Gastrocnemius medialis (tissue), 4 donors: ENCODE data around the gene MYL7. TPM values are rescaled to one million over a fixed set of nuclear protein-coding genes. Genes with fewer than 3 reads are reported as not detected.

ENCODE experiments used
- ATAC-seq, 2 donors: fragments of 150-250 bp; one replicate each; pipeline ENCODE4 v1.9.1; 2016
- DNase-seq, 2 donors: peaks; one replicate each; pipeline ENCODE4 v3.0.0-alpha.2; 2019
- H3K27ac ChIP-seq, 4 donors: fragments of 200-600 bp; sonication (generic); 1 replicate in 1 of 4; 2 replicates in 3 of 4; pipeline ENCODE4 v1.5.1; 2016 to 2018; ENCODE audit warnings: mild to moderate bottlenecking in 2 of 4, moderate library complexity in 1 of 4
- H3K27me3 ChIP-seq, 3 donors: fragments of 200-600 bp; sonication (generic) in 2 of 3; 1 replicate in 1 of 3; 2 replicates in 2 of 3; pipeline versions ENCODE4 v1.5.1 to v1.6.0; 2016 to 2019; ENCODE audit warnings: mild to moderate bottlenecking in 1 of 3, moderate library complexity in 1 of 3
- H3K36me3 ChIP-seq, 2 donors: fragments of 200-600 bp; sonication (generic) in 1 of 2; one replicate each; pipeline ENCODE4 v1.5.1; 2017 to 2018
- H3K4me1 ChIP-seq, 2 donors: fragments of 200-600 bp; sonication (generic) in 1 of 2; one replicate each; pipeline ENCODE4 v1.5.1; 2016 to 2017; ENCODE audit warnings: mild to moderate bottlenecking in 2 of 2
- H3K4me3 ChIP-seq, 4 donors: fragments of 200-600 bp; sonication (generic) in 3 of 4; 1 replicate in 1 of 4; 2 replicates in 3 of 4; pipeline ENCODE4 v1.5.1; 2016 to 2019; ENCODE audit warnings: mild to moderate bottlenecking in 2 of 4
- H3K9me3 ChIP-seq, 3 donors: fragments of 200-600 bp; sonication (generic) in 2 of 3; 1 replicate in 1 of 3; 2 replicates in 2 of 3; pipeline ENCODE4 v1.5.1; 2016 to 2019
- CTCF ChIP-seq, 5 experiments: fragments of 450-650 bp in 3 of 5; fragments of 200-600 bp in 2 of 5; sonication (generic) in 2 of 5; IDR thresholded peaks in 4 of 5; conservative IDR thresholded peaks in 1 of 5; 1 replicate in 4 of 5; 2 replicates in 1 of 5; pipeline ENCODE4 v1.5.1; 2016 to 2019; ENCODE audit warnings: antibody characterized with exemption in 5 of 5, mild to moderate bottlenecking in 3 of 5, moderate library complexity in 3 of 5
- POLR2A ChIP-seq, 2 donors: fragments of 450-650 bp; IDR thresholded peaks; one replicate each; pipeline ENCODE4 v1.6.1; 2017; ENCODE audit warnings: antibody characterized with exemption in 2 of 2, mild to moderate bottlenecking in 2 of 2, moderate library complexity in 2 of 2
- in situ Hi-C, 4 donors: fragments of 200-750 bp; cut with MboI; loops; one replicate each; pipeline versions ENCODE4 v1.15.0 to v1.8.0; 2017; ENCODE audit warnings: low sequenced_read_pairs in 4 of 4
- intact Hi-C: fragments of 100-400 bp; cut with DNase I; formaldehyde crosslinking; loops from one replicate; pipeline ENCODE4 v1.15.1; 2023; ENCODE audit warnings: low total_unique reads
- total RNA-seq, 4 donors: library from RNA; depleted of rRNA; stranded (reverse); fragments of >200 nt; gene quantifications; one replicate each; pipeline versions ENCODE4 v1.1.0 to v1.2.3, GENCODE V29; 2016

MYL7 gene
- total RNA-seq, 4 donors from 2014 or later: 2.6 TPM; not detected in 3

DNA sequence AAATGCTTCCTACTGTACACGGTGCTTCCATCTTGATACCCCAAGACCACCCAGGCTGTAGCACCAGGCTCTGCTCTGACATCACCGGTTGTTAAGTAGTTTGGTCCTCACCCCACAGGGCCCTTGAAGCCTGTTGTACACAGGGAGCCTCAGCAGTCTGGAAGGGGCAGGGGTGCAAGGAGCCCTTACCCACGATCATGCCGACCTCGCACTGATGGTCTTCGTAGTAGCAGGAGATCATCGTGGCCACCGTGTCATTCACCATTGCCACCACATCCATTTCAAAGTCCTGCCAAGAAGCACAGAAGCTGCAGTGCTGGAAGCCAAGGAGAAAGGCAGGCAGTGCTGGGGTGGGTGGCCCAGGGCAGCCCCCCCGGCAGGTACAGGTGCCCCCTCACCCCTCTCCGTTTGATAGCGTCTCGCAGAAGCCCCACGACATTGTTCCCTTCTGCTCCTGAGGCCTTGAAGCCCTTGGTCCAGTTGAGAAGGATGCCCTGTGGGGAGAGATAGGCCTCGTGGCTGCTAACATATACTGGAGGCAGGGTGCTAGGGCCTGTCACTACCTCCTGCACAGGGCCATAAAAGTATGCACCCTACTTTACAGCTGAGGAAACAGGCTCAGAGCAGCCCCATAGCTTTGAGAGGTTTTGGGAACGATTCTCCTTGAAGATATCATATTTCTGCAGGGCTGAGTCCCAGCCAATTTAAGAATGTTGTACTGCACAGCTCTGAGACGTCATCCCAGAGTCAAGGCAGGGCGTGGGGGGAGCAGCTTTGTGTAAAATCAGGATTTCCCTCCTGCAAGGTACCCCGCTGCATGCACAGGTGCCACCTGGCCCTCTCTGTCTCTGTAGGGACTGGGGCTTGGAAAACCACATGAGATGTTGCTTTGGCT lies 8.7 kb upstream of the MYL7 start:
- Histone ChIP-seq H3K27ac (no peak overlapping the region), H3K36me3 (no peaks in the 10 kb centered on the region), H3K27me3 (peaks cover 2 to 20% (median 15%) of the 10 kb centered on the region in 3 donors), H3K4me3 (no peak overlapping the region), H3K9me3 (no peaks in the 10 kb centered on the region), H3K4me1 (no peaks in the 10 kb centered on the region)
- DNase-seq (no peak), ATAC-seq (no peak)
- intact Hi-C loops (no loop called here), in situ Hi-C loops (no loop called here)
- TF ChIP-seq POLR2A (IDR thresholded peaks at IDR 0.05): no peak
- TF ChIP-seq CTCF (IDR thresholded peaks at IDR 0.05 in 4 of 5, conservative IDR thresholded peaks at IDR 0.05 in 1 of 5): no peak

DNA sequence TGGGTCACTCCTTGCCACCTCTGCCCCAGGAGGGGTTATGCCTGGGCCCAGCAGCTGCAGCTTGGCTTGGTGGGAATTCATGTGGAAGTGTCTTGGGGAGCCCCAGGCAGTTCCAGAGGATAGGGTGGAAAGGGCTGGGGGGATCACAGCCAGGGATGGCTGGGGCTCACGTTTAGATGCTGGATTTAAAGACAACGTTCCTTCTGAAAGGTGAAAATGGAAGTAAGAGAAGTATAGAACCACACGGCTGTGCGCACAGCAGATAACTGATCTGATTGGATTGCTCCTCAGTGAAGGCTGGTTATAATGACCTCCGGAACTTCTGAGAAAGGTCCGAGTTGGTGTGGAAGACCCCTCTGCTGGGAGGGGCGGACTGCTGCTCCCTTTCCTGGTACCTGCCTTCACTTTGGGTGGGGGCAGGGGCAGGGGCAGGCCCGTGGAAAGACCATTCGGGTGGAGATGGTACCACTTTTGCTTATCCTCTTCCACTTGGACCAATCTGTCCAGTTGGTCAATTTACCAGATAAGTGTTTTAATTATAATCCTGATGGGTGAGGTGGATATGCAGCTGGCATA lies 7.9 kb upstream of the MYL7 start:
- no peak overlapping the region for H3K27ac ChIP-seq
- H3K27me3 ChIP-seq: peaks cover 2 to 20% (median 15%) of the 10 kb centered on the region in 3 donors
- no peaks in the 10 kb centered on the region for H3K36me3 ChIP-seq
- H3K4me1 ChIP-seq: no peaks in the 10 kb centered on the region
- intact Hi-C loops (no loop called here), in situ Hi-C loops (no loop called here)
- no peak overlapping the region for H3K4me3 ChIP-seq
- no peaks in the 10 kb centered on the region for H3K9me3 ChIP-seq
- DNase-seq (no peak), ATAC-seq (no peak)
- TF ChIP-seq CTCF (IDR thresholded peaks at IDR 0.05 in 4 of 5, conservative IDR thresholded peaks at IDR 0.05 in 1 of 5): no peak
- TF ChIP-seq POLR2A (IDR thresholded peaks at IDR 0.05): no peak

DNA sequence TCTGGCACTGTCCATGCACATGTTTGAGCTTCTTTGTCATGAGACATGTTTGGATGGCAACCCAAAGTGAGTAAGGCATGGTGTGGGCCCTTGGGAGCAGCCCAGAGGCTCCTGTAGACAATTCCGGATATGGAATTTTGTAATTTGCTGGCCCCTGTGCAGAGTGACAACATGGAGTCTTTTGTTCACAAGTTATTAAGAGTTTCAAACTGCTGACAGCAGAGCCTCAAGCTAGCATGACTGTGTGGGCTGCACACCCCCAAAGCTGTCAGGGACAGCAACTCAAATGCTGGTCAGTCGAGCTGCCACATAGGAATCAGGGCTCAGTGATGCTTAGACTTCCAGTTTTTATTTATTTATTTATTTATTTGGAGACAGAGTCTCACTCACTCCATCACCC lies 7.0 kb upstream of the MYL7 start:
- DNase-seq (no peak), ATAC-seq (no peak)
- TF ChIP-seq POLR2A (IDR thresholded peaks at IDR 0.05) (no peak), CTCF (IDR thresholded peaks at IDR 0.05 in 4 of 5, conservative IDR thresholded peaks at IDR 0.05 in 1 of 5) (no peak)
- intact Hi-C loops (no loop called here), in situ Hi-C loops (no loop called here)
- no peaks in the 10 kb centered on the region for H3K4me1 ChIP-seq
- no peaks in the 10 kb centered on the region for H3K36me3 ChIP-seq
- no peak overlapping the region for H3K4me3 ChIP-seq
- no peaks in the 10 kb centered on the region for H3K9me3 ChIP-seq
- peaks cover 2 to 20% (median 15%) of the 10 kb centered on the region in 3 donors for H3K27me3 ChIP-seq
- no peak overlapping the region for H3K27ac ChIP-seq

DNA sequence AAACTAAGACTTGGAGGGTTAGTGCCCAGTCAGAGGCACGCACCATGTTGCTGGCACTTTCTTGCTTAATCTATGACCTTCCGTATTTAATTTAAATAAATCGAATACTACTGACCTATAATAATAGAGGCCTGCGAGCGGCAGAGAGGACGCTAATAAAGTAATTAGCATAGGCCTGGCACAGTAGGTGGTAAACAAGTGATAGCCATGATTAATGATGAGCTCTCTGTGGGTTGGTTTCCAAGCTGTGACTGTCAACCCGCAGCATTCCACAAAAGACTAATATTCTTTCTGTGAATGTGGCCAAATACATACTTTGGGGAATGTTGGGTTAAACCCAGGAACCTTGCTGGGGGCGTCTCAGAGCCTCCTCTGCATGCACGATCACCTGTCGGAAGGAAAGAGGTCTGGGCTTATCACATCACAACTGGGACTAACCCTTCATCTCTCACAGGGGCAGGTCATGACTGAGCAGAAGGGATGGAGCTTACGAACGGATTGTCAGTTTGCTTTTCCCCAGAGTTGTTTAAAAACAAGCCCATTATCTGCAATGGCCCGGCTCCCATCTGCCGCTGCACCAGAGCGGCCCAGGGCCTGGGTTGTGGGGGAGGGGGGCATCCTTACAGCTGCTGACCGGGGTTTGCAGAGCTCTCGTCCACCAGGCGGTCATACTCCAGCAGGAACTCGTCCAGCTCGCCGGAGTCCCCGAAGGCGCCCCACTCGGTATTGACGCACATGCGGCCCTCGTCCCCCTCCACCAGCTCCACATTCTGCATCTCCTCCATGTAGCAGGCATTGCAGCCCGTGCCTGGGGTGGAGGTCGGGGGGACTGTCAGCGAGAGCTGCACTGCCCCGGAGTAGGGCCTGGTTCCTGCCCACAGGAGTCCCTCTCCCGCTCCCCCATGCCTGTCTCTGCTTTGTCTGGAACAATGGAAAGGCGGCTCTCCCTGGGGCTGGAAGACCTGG lies 6.2 kb upstream of the MYL7 start:
- no peak for TF ChIP-seq POLR2A (IDR thresholded peaks at IDR 0.05)
- no peak for TF ChIP-seq CTCF (IDR thresholded peaks at IDR 0.05 in 4 of 5, conservative IDR thresholded peaks at IDR 0.05 in 1 of 5)
- H3K27me3 ChIP-seq: peaks cover 2 to 20% (median 15%) of the 10 kb centered on the region in 3 donors
- ATAC-seq (no peak), DNase-seq (no peak)
- H3K36me3 ChIP-seq: no peaks in the 10 kb centered on the region
- H3K27ac ChIP-seq: no peak overlapping the region
- H3K4me1 ChIP-seq: no peaks in the 10 kb centered on the region
- H3K9me3 ChIP-seq: no peaks in the 10 kb centered on the region
- in situ Hi-C loops: no loop called here
- intact Hi-C loops: no loop called here
- H3K4me3 ChIP-seq: no peak overlapping the region
